Esophagus squamous epithelium (tissue), 4 donors: ENCODE measurements around the gene ST3GAL4.

Experiments
- POLR2A ChIP-seq, 4 donors: fragments of 450-650 bp; IDR thresholded peaks; one replicate each; pipeline ENCODE4 v1.6.1; 2017; ENCODE audit warnings: antibody characterized with exemption in 4 of 4, mild to moderate bottlenecking in 4 of 4, moderate library complexity in 3 of 4
- TF ChIP-seq, protein P1 (sequence below), 6 experiments: fragments of 450-650 bp in 4 of 6; fragments of 200-600 bp in 2 of 6; sonication (generic) in 2 of 6; IDR thresholded peaks; one replicate each; pipeline ENCODE4 v1.5.1; 2016 to 2019; ENCODE audit warnings: antibody characterized with exemption in 6 of 6, mild to moderate bottlenecking in 4 of 6, moderate library complexity in 4 of 6

DNA sequence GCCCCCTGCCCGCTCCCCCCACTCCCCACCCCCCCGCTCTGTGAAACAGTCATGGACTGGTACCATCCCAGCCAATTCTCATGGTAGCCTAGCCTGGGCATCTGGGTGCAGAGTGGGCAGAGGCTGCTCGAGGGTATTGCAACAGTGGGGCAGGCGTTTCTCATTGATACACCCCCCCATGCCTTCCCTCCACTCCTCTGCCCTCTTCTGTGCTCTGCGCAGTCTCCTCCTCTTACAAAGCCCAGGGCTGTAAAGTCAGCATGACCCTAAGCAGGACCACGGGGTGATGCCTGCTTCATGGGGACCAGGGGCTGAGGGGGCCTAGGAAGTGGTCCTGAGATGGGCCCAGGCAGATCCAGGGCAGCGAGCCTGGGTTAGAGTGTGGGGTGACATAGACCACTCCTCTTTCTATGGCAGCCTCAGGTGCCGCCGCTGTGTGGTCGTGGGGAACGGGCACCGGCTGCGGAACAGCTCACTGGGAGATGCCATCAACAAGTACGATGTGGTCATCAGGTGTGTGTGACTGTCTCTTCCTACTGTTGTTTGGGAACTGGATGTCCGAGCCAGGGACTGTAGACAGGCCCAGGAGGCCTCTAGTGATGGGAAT lies 52.3 kb downstream of the ST3GAL4 start:
- TF ChIP-seq, protein P1, sequence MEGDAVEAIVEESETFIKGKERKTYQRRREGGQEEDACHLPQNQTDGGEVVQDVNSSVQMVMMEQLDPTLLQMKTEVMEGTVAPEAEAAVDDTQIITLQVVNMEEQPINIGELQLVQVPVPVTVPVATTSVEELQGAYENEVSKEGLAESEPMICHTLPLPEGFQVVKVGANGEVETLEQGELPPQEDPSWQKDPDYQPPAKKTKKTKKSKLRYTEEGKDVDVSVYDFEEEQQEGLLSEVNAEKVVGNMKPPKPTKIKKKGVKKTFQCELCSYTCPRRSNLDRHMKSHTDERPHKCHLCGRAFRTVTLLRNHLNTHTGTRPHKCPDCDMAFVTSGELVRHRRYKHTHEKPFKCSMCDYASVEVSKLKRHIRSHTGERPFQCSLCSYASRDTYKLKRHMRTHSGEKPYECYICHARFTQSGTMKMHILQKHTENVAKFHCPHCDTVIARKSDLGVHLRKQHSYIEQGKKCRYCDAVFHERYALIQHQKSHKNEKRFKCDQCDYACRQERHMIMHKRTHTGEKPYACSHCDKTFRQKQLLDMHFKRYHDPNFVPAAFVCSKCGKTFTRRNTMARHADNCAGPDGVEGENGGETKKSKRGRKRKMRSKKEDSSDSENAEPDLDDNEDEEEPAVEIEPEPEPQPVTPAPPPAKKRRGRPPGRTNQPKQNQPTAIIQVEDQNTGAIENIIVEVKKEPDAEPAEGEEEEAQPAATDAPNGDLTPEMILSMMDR (IDR thresholded peaks at IDR 0.05): no peak
- no peak for TF ChIP-seq POLR2A (IDR thresholded peaks at IDR 0.05)
